D341Med (cell line): Measurements from ENCODE around the gene TMCC3.
"Not testable (repeated sequence)": the region's sequence is repeated elsewhere in the genome, so short reads cannot be mapped to it uniquely, and the experiment has no call there.

Source experiments
- DNase-seq: peaks from one replicate; pipeline ENCODE4 v3.0.0; 2012; ENCODE audit warnings: low spot score

TMCC3 gene

GRCh38 chr12:94566345-94566744 is 84.0 kb downstream of the TMCC3 start:
- no peak for DNase-seq

DNA sequence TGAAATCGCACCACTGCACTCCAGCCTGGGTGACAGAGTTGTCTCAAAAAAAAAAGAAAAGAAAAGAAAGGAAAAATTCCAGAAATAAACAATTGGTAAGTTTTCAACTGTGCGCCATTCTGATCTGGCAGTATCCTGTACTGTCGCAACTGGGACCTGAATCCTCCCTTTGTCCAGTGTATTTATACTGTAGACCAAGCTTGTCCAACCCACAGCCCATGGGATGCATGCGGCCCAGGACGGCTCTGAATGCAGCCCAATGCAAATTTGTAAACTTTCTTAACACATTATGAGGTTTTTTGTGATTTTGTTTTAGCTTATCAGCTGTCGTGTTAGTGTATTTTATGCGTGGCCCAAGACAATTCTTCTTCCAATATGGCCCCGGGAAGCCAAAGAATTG is 84.7 kb downstream of the TMCC3 start:
- DNase-seq: no peak

DNA sequence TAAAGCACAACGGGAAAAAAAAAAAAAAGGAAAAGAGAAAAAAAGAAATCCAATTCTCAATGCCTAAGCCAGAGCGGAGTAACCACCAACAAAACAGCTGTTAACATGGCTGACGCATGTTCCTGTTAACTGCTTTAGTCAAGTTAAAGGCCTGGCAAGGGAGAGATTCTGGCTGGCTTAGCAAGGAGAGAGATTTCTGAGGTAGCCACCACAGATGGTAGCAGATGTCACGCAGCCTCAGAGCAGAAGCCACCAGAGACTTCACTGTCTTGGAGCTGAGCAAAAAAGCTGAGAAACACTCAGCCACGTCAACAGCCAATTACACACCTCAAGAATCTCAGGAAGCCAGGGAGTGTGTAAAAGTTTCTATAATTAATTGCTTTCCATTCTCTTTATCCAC is 87.1 kb downstream of the TMCC3 start:
- DNase-seq: no peak

DNA sequence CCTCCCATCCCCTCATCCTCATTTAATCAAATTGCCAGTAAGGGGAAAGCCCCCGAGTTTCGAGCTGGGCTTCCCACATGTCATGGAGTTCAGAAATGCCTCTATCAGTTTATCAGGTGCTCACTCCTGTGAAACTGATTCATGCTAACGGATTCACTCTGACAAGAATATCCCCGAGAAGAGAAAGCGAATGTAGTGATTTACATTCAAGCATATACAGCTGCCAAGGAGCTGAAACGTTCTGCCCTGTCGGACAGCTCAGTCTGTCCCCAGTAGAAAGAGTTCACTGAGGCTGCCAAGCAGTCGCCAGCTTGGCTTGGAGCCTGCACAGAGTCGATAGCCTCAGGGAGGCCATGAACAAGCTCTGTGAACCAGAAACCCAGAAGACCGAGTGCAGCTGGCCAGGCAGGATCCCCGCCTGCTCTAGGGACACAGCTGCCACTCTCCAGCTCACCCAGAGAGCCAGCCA is 88.4 kb downstream of the TMCC3 start:
- DNase-seq: no peak

GRCh38 chr12:94560431-94561221 is 89.7 kb downstream of the TMCC3 start:
- no peak for DNase-seq

GRCh38 chr12:94558612-94559011 is 91.7 kb downstream of the TMCC3 start:
- DNase-seq: no peak

DNA sequence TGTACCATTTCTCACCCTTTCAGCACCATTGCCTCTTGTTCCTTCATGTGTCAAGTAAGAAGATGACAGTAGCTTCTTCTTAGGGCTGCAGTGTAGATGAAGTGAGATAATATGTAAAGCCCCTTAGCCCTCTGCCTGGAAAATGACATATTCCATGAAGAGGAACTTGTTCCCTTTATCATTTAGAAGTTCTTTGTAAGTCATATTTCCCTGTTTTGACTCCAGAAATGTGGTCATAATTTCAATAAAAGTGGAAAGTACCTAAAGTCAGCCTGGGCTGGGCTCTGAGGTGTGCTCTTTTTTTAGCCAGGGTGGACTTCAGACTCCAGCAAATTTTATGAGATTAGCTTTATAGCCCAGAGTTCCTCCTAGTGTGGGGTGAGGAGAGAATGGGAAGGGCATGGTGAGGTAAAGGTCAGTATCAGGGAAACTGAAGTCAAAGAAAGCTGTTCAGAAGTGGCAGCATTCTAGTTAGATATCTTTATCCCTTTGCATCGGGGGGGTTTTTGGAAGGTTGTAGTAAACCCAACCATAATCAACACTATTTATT is 92.5 kb downstream of the TMCC3 start:
- DNase-seq: no peak

- no peak for DNase-seq
These were observed 94.7 kb downstream of the TMCC3 start for GRCh38 chr12:94555687-94556086.

DNA sequence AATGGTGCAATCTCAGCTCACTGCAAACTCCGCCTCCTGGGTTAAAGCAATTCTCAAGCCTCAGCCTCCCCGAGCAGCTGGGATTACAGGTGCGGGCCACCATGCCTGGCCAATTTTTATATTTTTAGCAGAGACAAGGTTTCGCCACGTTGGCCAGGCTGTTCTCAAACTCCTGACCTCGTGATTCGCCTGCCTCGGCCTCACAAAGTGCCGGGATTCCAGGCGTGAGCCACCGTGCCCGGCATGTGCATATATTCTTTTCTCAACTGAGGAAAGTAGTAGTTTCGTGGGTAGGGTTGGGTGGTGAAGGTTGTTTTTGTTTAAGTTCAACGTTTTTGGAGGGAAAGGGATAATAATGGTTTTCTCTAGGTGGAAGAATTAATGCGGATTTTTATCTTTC is 96.5 kb downstream of the TMCC3 start:
- no peak for DNase-seq

DNA sequence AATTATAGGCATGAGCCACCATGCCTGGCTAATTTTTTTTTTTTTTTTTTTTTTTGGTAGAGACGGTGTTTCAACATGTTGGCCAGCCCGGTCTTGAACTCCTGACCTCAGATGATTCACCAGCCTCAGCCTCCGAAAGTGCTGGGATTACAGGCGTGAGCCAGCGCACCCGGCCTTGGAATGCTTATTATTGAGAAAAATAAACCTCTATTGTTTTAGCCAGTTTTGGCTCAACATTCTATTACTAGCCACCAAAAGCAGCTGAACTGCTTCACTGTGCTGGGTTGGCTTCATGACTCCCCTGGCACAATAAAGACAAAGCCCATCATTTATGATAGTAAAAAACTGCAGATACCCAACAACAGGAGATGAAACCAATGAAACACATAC is 97.2 kb downstream of the TMCC3 start:
- DNase-seq: no peak

DNA sequence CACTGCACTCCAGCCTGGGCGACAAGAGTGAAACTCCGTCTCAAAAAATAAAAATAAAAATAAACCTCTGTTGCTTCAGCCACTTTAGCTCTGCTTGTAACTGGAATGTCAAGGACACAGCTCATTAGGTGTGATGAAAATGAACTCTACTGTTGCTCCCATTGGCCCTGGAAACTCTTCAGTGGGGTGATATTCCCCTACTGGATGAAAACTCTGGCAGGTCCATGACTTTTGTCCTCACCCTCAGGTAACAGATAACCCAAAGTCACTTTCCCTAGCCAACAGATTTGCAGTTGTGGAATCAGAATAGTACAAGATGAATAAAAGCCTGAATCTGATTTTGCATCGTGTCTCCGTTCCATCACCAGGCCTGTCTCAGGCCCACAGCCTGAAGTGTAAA is 98.5 kb downstream of the TMCC3 start:
- DNase-seq: no peak

DNA sequence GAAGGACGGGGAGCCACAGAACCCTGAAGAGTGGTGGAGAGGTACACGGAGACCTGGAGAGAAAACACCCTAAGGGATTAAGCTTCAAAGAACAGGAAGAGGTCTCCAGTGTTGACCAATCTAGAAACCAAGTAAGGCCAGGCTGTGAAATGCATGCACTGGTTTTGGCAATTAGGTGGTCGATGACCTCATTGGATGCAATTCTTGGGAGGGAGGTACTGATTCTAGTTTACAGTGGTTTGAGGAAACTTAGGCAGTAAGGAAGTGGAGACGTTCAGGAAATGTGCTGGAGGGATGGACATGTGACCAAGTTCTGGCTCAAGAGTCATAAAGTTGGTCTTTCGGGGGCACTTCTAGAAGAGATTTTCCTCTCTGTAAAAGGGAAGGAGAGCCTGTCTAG is 99.4 kb downstream of the TMCC3 start:
- DNase-seq: no peak

DNA sequence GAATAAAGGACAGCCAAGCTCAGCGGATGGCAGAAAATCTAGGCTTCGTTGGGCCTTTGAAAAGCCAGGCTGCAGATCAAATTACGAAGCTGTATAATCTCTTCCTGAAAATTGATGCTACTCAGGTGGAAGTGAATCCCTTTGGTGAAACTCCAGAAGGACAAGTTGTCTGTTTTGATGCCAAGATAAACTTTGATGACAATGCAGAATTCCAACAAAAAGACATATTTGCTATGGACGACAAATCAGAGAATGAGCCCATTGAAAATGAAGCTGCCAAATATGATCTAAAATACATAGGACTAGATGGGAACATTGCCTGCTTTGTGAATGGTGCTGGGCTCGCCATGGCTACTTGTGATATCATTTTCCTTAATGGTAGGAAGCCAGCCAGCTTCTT is 101.5 kb downstream of the TMCC3 start:
- not testable (repeated sequence) for DNase-seq

DNA sequence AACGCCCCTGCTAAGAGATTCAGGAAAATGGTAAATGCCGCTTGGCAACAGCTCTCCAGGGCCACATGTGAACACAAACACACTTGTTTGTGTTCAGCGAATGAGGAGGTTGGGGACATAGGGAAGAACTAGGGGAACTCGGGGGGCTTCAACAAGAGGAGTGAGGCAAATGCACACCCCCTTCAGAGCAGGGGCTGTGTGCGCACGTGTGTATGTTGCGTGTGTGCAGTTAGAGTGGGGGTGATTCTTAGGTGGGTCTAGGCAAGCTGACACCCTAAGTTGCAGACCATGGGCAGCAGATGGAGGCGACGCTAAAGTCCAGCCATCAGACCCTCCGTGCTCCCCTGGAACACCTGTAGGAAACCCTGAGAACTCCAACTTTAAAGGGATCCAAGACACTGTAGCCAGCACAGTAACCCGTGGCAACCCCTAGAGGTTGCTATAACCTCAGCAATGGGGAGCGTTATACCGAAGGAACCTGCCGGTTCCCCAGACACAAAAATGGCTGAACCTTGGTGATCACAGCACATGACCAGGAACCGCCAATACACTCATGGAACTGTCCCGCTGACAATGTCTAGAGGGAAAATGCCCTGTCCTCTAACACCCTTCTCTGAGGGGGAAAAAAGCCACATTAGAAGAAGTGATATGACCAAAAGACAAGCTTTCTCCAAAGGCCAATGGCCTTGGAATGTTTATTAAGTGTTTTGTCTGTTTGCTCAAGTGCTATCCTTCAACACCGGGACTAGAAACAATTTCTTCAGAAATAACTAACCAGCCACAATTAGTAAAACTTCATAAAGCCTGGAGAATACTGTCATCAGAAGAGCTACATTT is 104.2 kb downstream of the TMCC3 start:
- peak; percentile 71 for DNase-seq

DNA sequence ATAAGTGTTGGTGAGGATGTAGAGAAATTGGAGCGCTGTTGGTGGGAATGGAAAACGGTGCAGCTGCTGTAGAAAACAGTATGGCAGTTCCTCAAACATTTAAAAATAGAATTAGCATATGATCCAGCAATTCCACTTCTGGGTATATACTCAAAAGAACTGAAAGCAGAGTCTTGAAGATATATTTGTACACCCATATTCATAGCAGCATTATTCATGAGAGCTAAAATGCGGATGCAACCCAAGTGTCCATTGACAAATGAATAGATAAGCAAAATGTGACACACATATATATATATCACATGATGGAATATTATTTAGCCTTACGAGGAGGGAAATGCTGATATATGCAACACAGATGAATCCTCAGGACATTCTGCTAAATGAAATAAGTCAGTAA is 106.0 kb downstream of the TMCC3 start:
- DNase-seq: no peak

- DNase-seq: no peak
These were observed 112.0 kb downstream of the TMCC3 start for GRCh38 chr12:94538318-94538717.

- no peak for DNase-seq
These were observed 114.1 kb downstream of the TMCC3 start for GRCh38 chr12:94536040-94536965.

- DNase-seq: no peak
These were observed 114.8 kb downstream of the TMCC3 start for GRCh38 chr12:94535510-94535921.

DNA sequence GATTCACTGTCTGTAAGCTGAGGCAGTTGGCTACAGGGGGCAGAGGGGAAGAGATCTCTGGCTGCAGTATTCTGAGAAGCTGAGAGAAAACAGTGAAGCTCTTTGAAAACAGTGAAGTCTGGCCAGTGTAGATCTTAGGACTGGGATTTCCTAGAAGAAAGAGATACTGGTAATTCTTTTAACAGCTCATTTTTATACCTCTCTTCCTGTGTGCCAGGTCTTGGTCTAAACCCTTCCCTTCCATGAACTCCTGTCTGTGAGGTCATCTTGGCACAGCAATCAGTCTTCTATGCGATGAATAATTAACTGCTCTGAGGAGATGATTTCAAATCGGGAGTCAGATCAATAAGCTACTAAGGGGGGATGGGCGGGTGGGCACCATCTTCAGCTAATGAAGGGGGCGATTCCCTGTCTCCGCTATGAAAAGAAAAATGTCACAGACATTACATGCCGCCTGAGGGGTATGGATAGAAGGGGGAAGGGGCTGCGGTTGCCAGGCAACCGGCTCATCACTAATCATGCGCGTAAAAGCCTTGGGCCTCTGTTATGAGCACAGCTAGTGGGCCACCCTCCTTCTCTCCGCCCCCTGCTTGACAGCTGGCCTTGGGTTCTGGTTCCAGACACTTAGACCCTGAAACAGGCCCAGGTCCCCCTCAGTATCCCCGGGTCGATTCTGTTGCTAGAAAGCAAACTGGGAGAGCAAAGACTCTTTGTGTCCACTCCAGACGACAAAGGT is 115.4 kb downstream of the TMCC3 start:
- DNase-seq: no peak

GRCh38 chr12:94534278-94534677 is 116.1 kb downstream of the TMCC3 start:
- DNase-seq: no peak
